Right atrium auricular region (tissue), 2 donors: Measurements from ENCODE around the gene ALG14. TPM values are rescaled to one million over a fixed set of nuclear protein-coding genes. Genes with fewer than 3 reads are reported as not detected.

Experiments
- DNase-seq: peaks from one replicate; pipeline ENCODE4 v3.0.0-alpha.2; 2019; ENCODE audit warnings: low spot score
- H3K27ac ChIP-seq, 2 donors: fragments of 200-600 bp; sonication (generic); 1 replicate in 1 of 2; 2 replicates in 1 of 2; pipeline ENCODE4 v1.5.1; 2016 to 2019
- H3K27me3 ChIP-seq, 2 donors: fragments of 200-600 bp; sonication (generic); one replicate each; pipeline versions ENCODE4 v1.5.1 to v1.6.0; 2017 to 2019
- H3K36me3 ChIP-seq: fragments of 200-600 bp; sonication (generic); one replicate; pipeline ENCODE4 v1.5.1; 2016
- H3K4me1 ChIP-seq, 2 donors: fragments of 200-600 bp; sonication (generic); one replicate each; pipeline versions ENCODE4 v1.5.1 to v1.6.0; 2017 to 2019
- H3K4me3 ChIP-seq, 2 donors: fragments of 200-600 bp; sonication (generic); 1 replicate in 1 of 2; 2 replicates in 1 of 2; pipeline ENCODE4 v1.5.1; 2017 to 2019; ENCODE audit warnings: mild to moderate bottlenecking in 1 of 2, moderate library complexity in 1 of 2
- H3K9me3 ChIP-seq, 2 donors: fragments of 200-600 bp; sonication (generic); one replicate each; pipeline ENCODE4 v1.5.1; 2019
- total RNA-seq, 2 donors: library from RNA; depleted of rRNA; stranded (reverse); fragments of >200 nt; gene quantifications; one replicate each; pipeline ENCODE4 v1.1.0, GENCODE V29; 2016
- TF ChIP-seq, protein P1 (sequence below), 2 donors: fragments of 200-600 bp; sonication (generic); IDR thresholded peaks; one replicate each; pipeline ENCODE4 v1.5.1; 2019; ENCODE audit warnings: antibody characterized with exemption in 2 of 2

The ALG14 gene
- total RNA-seq, 2 donors from 2014 or later, result 0.74 to 0.79 TPM

DNA sequence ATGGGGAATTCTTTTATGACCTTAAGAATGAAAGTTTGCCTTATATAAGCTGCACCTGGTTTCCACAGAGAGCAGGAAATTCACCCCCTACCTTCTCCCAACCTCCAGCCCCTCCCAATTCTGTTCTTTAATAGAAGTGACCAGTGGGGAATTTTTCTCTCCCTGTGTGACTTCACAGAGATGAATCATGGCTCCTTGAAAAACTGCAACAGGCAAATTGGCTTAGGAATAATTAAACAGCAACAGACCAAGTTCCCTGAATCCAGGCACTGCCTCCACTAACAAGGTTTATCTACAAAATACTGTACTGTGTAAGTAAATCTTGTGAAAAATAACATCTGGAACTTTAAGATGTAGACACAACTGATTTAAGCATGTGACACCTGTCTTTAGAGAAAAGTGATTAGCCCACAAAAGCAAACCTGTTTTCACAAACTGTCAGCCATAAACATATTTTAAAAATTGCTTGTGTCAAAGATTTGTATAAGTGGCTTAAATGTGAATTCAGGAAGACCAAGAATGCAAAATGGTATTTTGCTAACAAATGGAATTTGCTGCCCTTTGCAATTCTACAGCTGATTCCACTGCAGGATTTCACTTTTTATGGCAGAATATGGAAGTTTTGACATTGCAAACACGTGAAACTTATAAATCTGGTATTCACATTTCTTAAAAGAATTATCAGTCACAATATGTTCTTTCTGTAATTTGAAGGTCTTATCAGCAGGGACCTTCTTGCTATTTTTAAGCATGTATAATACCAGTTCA is 54.0 kb downstream of the ALG14 start:
- H3K4me3 ChIP-seq, result no peak overlapping the region
- no peaks in the 10 kb centered on the region for H3K36me3 ChIP-seq
- H3K27me3 ChIP-seq, result no peaks in the 10 kb centered on the region
- TF ChIP-seq, protein P1, sequence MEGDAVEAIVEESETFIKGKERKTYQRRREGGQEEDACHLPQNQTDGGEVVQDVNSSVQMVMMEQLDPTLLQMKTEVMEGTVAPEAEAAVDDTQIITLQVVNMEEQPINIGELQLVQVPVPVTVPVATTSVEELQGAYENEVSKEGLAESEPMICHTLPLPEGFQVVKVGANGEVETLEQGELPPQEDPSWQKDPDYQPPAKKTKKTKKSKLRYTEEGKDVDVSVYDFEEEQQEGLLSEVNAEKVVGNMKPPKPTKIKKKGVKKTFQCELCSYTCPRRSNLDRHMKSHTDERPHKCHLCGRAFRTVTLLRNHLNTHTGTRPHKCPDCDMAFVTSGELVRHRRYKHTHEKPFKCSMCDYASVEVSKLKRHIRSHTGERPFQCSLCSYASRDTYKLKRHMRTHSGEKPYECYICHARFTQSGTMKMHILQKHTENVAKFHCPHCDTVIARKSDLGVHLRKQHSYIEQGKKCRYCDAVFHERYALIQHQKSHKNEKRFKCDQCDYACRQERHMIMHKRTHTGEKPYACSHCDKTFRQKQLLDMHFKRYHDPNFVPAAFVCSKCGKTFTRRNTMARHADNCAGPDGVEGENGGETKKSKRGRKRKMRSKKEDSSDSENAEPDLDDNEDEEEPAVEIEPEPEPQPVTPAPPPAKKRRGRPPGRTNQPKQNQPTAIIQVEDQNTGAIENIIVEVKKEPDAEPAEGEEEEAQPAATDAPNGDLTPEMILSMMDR (IDR thresholded peaks at IDR 0.05), result no peak
- H3K9me3 ChIP-seq, result no peaks in the 10 kb centered on the region
- DNase-seq, result no peak
- no peak overlapping the region for H3K27ac ChIP-seq
- peaks cover 0 to 37% of the 10 kb centered on the region in 2 donors for H3K4me1 ChIP-seq

DNA sequence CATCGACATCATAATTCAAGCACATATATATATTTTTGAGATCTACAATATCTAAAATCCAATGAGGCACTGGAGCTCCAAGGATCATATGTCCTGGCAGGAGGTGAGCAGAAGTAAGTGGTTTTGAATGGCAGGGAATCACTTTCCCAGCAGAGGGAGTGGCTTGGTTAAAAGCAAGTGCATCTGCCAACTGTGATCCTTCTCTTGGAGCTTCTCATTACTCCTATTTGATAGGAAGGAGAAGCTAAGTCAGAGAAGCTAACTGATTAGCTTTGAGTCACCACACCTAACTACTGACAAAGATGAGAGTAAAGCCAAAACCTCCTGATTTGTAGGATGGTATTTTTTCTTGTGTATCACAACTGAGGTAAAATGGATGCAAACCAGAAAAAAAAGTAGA is 55.0 kb downstream of the ALG14 start:
- Histone ChIP-seq H3K4me3 (no peak overlapping the region), H3K27ac (no peak overlapping the region), H3K36me3 (no peaks in the 10 kb centered on the region), H3K27me3 (no peaks in the 10 kb centered on the region), H3K4me1 (peaks cover 0 to 44% of the 10 kb centered on the region in 2 donors), H3K9me3 (no peaks in the 10 kb centered on the region)
- TF ChIP-seq, protein P1 (IDR thresholded peaks at IDR 0.05), result no peak
- DNase-seq, result no peak

DNA sequence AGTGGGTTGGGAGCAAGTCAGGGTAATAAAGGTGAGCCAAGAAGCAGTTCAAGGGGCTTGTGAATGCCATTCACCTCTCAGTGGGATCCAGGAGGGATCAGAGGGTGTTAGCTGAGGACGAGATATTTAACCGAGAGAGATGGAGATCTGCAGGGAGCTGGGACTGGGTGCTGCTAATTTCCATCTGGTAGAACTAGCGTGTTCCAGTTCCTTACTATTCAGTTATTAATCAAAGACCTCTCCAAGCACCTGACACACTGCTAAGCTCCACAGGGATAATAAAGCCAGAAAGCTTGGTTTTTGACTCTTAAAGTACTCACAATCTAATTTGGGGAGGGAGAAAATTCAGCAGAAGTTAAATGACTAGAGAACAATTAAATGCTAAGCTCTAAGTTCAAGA is 57.7 kb downstream of the ALG14 start:
- Histone ChIP-seq H3K4me1 (peaks cover 0 to 31% of the 10 kb centered on the region in 2 donors), H3K27ac (no peak overlapping the region), H3K27me3 (no peaks in the 10 kb centered on the region), H3K36me3 (no peaks in the 10 kb centered on the region), H3K9me3 (no peaks in the 10 kb centered on the region), H3K4me3 (no peak overlapping the region)
- no peak for DNase-seq
- TF ChIP-seq, protein P1 (IDR thresholded peaks at IDR 0.05), result no peak

DNA sequence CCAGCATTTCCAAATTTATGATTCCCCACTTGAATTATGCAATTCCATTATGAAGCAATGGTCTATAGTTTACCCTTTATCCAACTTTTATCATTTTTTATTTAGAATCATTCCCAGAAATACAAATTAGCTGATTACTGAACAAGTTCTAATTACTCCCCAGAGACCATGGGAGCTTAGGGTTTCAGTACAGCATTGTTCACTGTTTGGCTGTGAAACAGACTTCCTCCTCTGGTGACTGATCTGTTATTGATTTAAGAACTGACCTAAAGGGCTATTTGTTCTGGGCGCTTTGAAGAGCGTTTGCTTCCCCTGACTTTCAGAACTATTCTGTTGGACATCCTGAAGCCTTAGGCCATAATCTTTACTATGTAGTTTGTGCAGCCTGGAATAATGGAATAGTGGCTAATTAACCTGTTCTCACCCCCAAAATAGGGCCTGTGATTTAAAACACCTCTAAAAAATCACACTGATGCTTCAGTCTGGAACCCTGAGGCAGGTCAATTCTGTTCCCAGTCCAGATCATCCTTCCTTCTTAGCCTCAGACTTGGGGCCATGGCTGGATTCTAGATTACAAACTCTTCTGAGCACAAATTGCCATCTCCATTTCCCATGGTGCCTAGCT is 58.7 kb downstream of the ALG14 start:
- H3K4me3 ChIP-seq, result no peak overlapping the region
- TF ChIP-seq, protein P1 (IDR thresholded peaks at IDR 0.05), result no peak
- H3K27me3 ChIP-seq, result no peaks in the 10 kb centered on the region
- H3K9me3 ChIP-seq, result no peaks in the 10 kb centered on the region
- H3K4me1 ChIP-seq, result peaks cover 0 to 28% of the 10 kb centered on the region in 2 donors
- no peaks in the 10 kb centered on the region for H3K36me3 ChIP-seq
- no peak for DNase-seq
- H3K27ac ChIP-seq, result peak overlapping the region in 1 of 2 donors; percentile 66

DNA sequence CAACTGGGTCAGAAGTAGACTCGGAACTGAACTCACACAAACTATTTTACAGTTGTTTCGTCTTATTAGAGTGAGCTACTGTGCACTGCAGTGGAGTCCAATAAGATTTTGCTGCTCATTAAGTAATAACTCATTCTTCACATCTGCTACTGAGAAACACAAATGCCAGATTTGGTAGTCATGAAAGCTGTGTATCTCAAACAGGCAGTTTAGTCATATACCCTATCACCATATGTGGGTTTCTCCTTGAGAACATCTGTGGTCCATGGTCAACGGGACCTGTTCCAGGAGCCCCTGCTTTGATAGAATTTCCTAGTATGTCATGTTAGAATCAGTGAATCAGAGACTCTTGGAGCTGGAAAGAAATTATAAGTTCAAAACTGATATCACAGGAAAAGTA is 60.4 kb downstream of the ALG14 start:
- DNase-seq, result no peak
- no peak overlapping the region for H3K27ac ChIP-seq
- TF ChIP-seq, protein P1 (IDR thresholded peaks at IDR 0.05), result no peak
- no peaks in the 10 kb centered on the region for H3K27me3 ChIP-seq
- H3K4me3 ChIP-seq, result no peak overlapping the region
- no peaks in the 10 kb centered on the region for H3K36me3 ChIP-seq
- no peaks in the 10 kb centered on the region for H3K9me3 ChIP-seq
- H3K4me1 ChIP-seq, result peaks cover 0 to 17% of the 10 kb centered on the region in 2 donors
